Natural killer cell (primary cell): ENCODE results near the gene COL5A2. TPM values are rescaled to one million over a fixed set of nuclear protein-coding genes. Genes with fewer than 3 reads are reported as not detected.

Experiments used
- ATAC-seq, 3 donors: fragments of 150-1000 bp in 2 of 3; fragments of 200-7000 bp in 1 of 3; cut with Tn5 transposase; 1 replicate in 1 of 3; 2 replicates in 2 of 3; pipeline ENCODE4 v1.10.0; 2021; ENCODE audit warnings: mild to moderate bottlenecking in 2 of 3, moderate library complexity in 2 of 3
- DNase-seq, 2 donors: peaks; one replicate each; pipeline versions ENCODE4 v3.0.0 to v3.0.0-alpha.2; 2013 to 2021; ENCODE audit warnings: mixed read lengths in 1 of 2
- H3K27ac ChIP-seq: one replicate; pipeline ENCODE4 v1.5.1; 2013; ENCODE audit warnings: mild to moderate bottlenecking, low read length
- H3K27me3 ChIP-seq: one replicate; pipeline ENCODE4 v1.6.1; 2013; ENCODE audit warnings: low read length; ENCODE audit not compliant: control insufficient read depth, insufficient read depth
- H3K36me3 ChIP-seq: one replicate; pipeline ENCODE4 v1.6.1; 2013; ENCODE audit warnings: low read length; ENCODE audit not compliant: control insufficient read depth, insufficient read depth
- H3K4me1 ChIP-seq: one replicate; pipeline ENCODE4 v1.6.1; 2013; ENCODE audit warnings: low read length; ENCODE audit not compliant: control insufficient read depth, insufficient read depth
- H3K4me3 ChIP-seq: one replicate; pipeline ENCODE4 v1.5.1; 2013; ENCODE audit warnings: low read length
- H3K9me3 ChIP-seq: one replicate; pipeline ENCODE4 v1.6.1; 2013; ENCODE audit warnings: low read length; ENCODE audit not compliant: control insufficient read depth, insufficient read depth
- H3K27ac Mint-ChIP-seq, 2 donors: one replicate each; pipeline ENCODE4 v1.8.0; 2022; ENCODE audit warnings: mild to moderate bottlenecking in 2 of 2, mixed read lengths in 2 of 2, moderate library complexity in 1 of 2
- H3K27me3 Mint-ChIP-seq, 2 donors: one replicate each; pipeline ENCODE4 v1.8.0; 2022; ENCODE audit warnings: low read depth in 2 of 2, mixed read lengths in 2 of 2
- H3K36me3 Mint-ChIP-seq: one replicate; pipeline ENCODE4 v1.8.0; 2022; ENCODE audit warnings: mixed read lengths
- H3K4me1 Mint-ChIP-seq, 2 donors: one replicate each; pipeline ENCODE4 v1.8.0; 2022; ENCODE audit warnings: mixed read lengths in 2 of 2
- H3K4me3 Mint-ChIP-seq: one replicate; pipeline ENCODE4 v1.8.0; 2022; ENCODE audit warnings: mild to moderate bottlenecking, moderate library complexity, mixed read lengths
- H3K9me3 Mint-ChIP-seq, 2 donors: one replicate each; pipeline ENCODE4 v1.8.0; 2022; ENCODE audit warnings: mixed read lengths in 2 of 2
- CTCF ChIP-seq: fragments of 200-600 bp; IDR thresholded peaks from one replicate; pipeline ENCODE4 v1.8.0; 2022; ENCODE audit warnings: antibody characterized with exemption
- WGBS: methylation state at CpG from one replicate; pipeline ENCODE4 v1.1.7; 2013; ENCODE audit warnings: missing lambda C conversion rate; ENCODE audit not compliant: insufficient coverage; 5-methylcytosine and 5-hydroxymethylcytosine counted together
- intact Hi-C: fragments of 100-400 bp; cut with micrococcal nuclease; formaldehyde crosslinking; loops from one replicate; pipeline ENCODE4 v1.14.2; 2022
- total RNA-seq, 4 donors: library from RNA; stranded (reverse); fragments of 120-200 nt in 1 of 4; gene quantifications; one replicate each; pipeline versions ENCODE4 v1.2.3 to v1.2.4, GENCODE V29; 2013 to 2022

Gene COL5A2
- total RNA-seq, 3 donors from 2014 or later (not counting 1 experiment from before 2014, with no cell fraction given), result 0.38 to 0.68 (median 0.63) TPM

GRCh38 chr2:189192766-189193165 lies 13.2 kb upstream of the COL5A2 start:
- DNase-seq (no peak), ATAC-seq (no peak)
- H3K4me1 Mint-ChIP-seq, result no peaks in the 10 kb centered on the region
- no peaks in the 10 kb centered on the region for H3K27me3 ChIP-seq
- no peak overlapping the region for H3K4me3 ChIP-seq
- H3K27ac ChIP-seq, result no peak overlapping the region
- no peaks in the 10 kb centered on the region for H3K9me3 ChIP-seq
- no peaks in the 10 kb centered on the region for H3K27me3 Mint-ChIP-seq
- no peaks in the 10 kb centered on the region for H3K4me1 ChIP-seq
- WGBS, result 83% methylated on average over 1 of the region's 1 CpG
- no peak overlapping the region for H3K27ac Mint-ChIP-seq
- H3K36me3 Mint-ChIP-seq, result peaks cover 6% of the 10 kb centered on the region
- intact Hi-C loops, result no loop called here
- TF ChIP-seq CTCF, result no peak
- H3K9me3 Mint-ChIP-seq, result peaks cover 4 to 8% of the 10 kb centered on the region in 2 donors
- no peak overlapping the region for H3K4me3 Mint-ChIP-seq
- H3K36me3 ChIP-seq, result no peaks in the 10 kb centered on the region

GRCh38 chr2:189191766-189192165 lies 12.2 kb upstream of the COL5A2 start:
- Mint-ChIP-seq H3K9me3 (peaks cover 4 to 8% of the 10 kb centered on the region in 2 donors), H3K27ac (no peak overlapping the region), H3K36me3 (peaks cover 5% of the 10 kb centered on the region), H3K4me3 (no peak overlapping the region), H3K4me1 (no peaks in the 10 kb centered on the region), H3K27me3 (no peaks in the 10 kb centered on the region)
- ATAC-seq, result no peak
- intact Hi-C loops, result no loop called here
- no peak overlapping the region for H3K27ac ChIP-seq
- no peaks in the 10 kb centered on the region for H3K36me3 ChIP-seq
- TF ChIP-seq CTCF, result no peak
- no peaks in the 10 kb centered on the region for H3K9me3 ChIP-seq
- no peak overlapping the region for H3K4me3 ChIP-seq
- no peak for DNase-seq
- H3K4me1 ChIP-seq, result no peaks in the 10 kb centered on the region
- H3K27me3 ChIP-seq, result no peaks in the 10 kb centered on the region

DNA sequence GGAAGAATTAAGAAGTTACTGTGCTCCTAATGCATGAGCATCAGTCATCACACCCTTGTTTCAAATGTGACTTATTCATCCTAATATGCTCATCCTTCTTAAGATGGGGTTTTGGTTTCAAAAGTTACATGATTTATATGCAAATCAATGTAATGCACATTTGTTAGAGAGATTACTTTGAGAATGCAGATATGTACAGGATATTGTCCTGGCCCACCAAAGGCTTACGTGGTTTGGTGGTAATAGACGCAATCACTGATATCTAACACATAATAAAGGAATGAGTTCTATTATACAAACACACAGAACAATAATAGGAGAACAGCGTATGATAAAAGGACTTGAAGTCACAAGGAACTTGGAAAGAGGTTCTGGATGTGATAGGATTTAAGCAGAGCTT lies 11.1 kb upstream of the COL5A2 start:
- H3K4me3 Mint-ChIP-seq, result no peak overlapping the region
- H3K9me3 Mint-ChIP-seq, result peaks cover 4 to 8% of the 10 kb centered on the region in 2 donors
- no peaks in the 10 kb centered on the region for H3K36me3 Mint-ChIP-seq
- H3K27me3 Mint-ChIP-seq, result no peaks in the 10 kb centered on the region
- Histone ChIP-seq H3K27ac (no peak overlapping the region), H3K36me3 (no peaks in the 10 kb centered on the region), H3K4me1 (no peaks in the 10 kb centered on the region), H3K9me3 (no peaks in the 10 kb centered on the region), H3K4me3 (no peak overlapping the region), H3K27me3 (no peaks in the 10 kb centered on the region)
- intact Hi-C loops, result no loop called here
- H3K4me1 Mint-ChIP-seq, result no peaks in the 10 kb centered on the region
- ATAC-seq, result no peak
- no peak for DNase-seq
- H3K27ac Mint-ChIP-seq, result no peak overlapping the region
- no peak for TF ChIP-seq CTCF
- no CpG with 5 or more reads among the region's 3 CpGs for WGBS

DNA sequence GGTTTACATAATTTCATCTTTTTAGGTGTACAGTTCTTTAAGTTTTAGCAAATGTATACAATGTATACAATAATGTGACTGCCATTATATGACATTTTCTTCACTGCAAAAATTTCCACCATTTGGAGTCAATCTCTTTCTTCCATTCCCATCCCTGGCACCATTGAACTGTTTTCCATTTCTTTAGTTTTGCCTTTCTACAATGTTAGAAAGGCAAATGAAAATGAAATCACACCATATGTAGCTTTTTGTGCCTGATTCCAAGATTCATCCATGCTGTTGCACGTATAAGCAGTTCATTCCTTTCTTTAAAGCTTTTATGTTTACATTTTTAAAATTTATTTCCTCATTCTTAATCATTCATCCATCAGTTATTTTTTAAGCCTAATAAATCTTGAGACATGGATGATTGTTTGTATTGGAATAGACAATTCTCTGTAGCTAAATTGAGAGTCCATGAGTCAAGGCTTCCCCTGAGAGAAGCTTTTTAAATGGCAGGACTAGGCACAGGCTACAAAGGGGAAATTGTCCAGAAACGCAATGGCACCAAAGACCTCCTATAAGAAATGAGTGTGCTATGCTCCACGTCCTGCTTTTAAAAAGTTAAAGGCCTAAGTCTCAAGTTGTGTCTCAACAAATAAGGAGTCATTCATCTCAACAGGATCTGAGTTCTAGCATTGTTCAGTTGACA lies 8.7 kb upstream of the COL5A2 start:
- H3K4me3 Mint-ChIP-seq, result no peak overlapping the region
- no peak for TF ChIP-seq CTCF
- Histone ChIP-seq H3K4me1 (no peaks in the 10 kb centered on the region), H3K4me3 (no peak overlapping the region), H3K36me3 (no peaks in the 10 kb centered on the region), H3K27ac (no peak overlapping the region), H3K9me3 (no peaks in the 10 kb centered on the region), H3K27me3 (no peaks in the 10 kb centered on the region)
- WGBS, result 77% methylated on average over 3 of the region's 3 CpGs
- DNase-seq, result no peak
- no peaks in the 10 kb centered on the region for H3K4me1 Mint-ChIP-seq
- no peak for ATAC-seq
- no peak overlapping the region for H3K27ac Mint-ChIP-seq
- no peaks in the 10 kb centered on the region for H3K36me3 Mint-ChIP-seq
- peaks cover 3 to 5% of the 10 kb centered on the region in 2 donors for H3K9me3 Mint-ChIP-seq
- intact Hi-C loops, result no loop called here
- no peaks in the 10 kb centered on the region for H3K27me3 Mint-ChIP-seq
